ENCODE data around the gene TRIM25.

Gene TRIM25

GRCh38 chr17:56913867-56914580 is at the start of gene TRIM25 (continued):
- TF ChIP-seq ZBTB6 (tag by site-specific recombination; IDR thresholded peaks at IDR 0.05) (peak; percentile 14; the same call in 1 of the 2 replicates), ZBTB8A (tag by site-specific recombination; IDR thresholded peaks at IDR 0.05) (peak; percentile 93), REST (tag by site-specific recombination; IDR thresholded peaks at IDR 0.05) (no peak; the same call in 1 of the 2 replicates)

GRCh38 chr17:56960596-56961538 is 47.0 kb upstream of the TRIM25 start, which contains the start of gene COIL:
Gene COIL (minus strand): TSS chr17:56961050. CDS start chr17:56961019, 31 bp downstream.
- H3K9me3 ChIP-seq (ENCODE audit: control insufficient read depth, insufficient read depth, low read depth, low read length): no peaks in the 10 kb centered on the region
- ChIA-PET CTCF (interaction anchor here (0.5 to 1.0 kb wide), 10 partner anchors 9 to 389 kb away, joined by 3 to 5 read pairs (median 4); partner anchors contain the start of gene AKAP1), POLR2A (interaction anchor here (0.6 kb wide), 1 partner anchor 42 kb away, joined by 5 read pairs; no protein-coding TSS in a partner anchor)
- H3K4me1 ChIP-seq (ENCODE audit: control insufficient read depth, insufficient read depth, low read length): no peaks in the 10 kb centered on the region
- H3K36me3 ChIP-seq (ENCODE audit: control insufficient read depth in 2 of 2, insufficient read depth in 1 of 2, low read length in 2 of 2): peaks cover 0 to 5% of the 10 kb centered on the region in 2 experiments; a peak in 2 of 3 replicates
- peak within 1 kb of the TSS; percentile 81 for H3K4me3 ChIP-seq (ENCODE audit: low read depth, low read length)
- H3K27ac ChIP-seq (ENCODE audit: extremely low read depth, low read depth, low read length): peak within 1 kb of the TSS; percentile 96
- TF ChIP-seq GFI1B (tag by site-specific recombination; IDR thresholded peaks at IDR 0.05): no peak
- peak; percentile 66; the same call in 1 of the 2 replicates for TF ChIP-seq ZNF777 (tag by site-specific recombination; IDR thresholded peaks at IDR 0.05; ENCODE audit: borderline replicate concordance)
- peak; percentile 70 for TF ChIP-seq ZNF76 (tag by site-specific recombination; IDR thresholded peaks at IDR 0.05; ENCODE audit: borderline replicate concordance, low read depth)
- peak; percentile 99 for TF ChIP-seq ZEB2 (tag by site-specific recombination; IDR thresholded peaks at IDR 0.05)
- no peak for TF ChIP-seq ZNF521 (tag by site-specific recombination; IDR thresholded peaks at IDR 0.05)
- 0 out of 2 replicates have a peak, but pooled peaks have one; percentile 71 for TF ChIP-seq ZNF2 (tag by site-specific recombination; IDR thresholded peaks at IDR 0.05)
- no peak for TF ChIP-seq RBAK (tag by site-specific recombination; IDR thresholded peaks at IDR 0.05)
- no peak for TF ChIP-seq TCF7L2 (IDR thresholded peaks at IDR 0.05; ENCODE audit: borderline replicate concordance, low read depth, low read length)
- TF ChIP-seq ZNF366 (tag by site-specific recombination; conservative IDR thresholded peaks at IDR 0.05): no peak
- TF ChIP-seq PRDM4 (tag by site-specific recombination; IDR thresholded peaks at IDR 0.05): peak; percentile 26; the same call in 1 of the 2 replicates
- peak; percentile 54; the same call in 1 of the 2 replicates for TF ChIP-seq ZBTB10 (tag by site-specific recombination; IDR thresholded peaks at IDR 0.05)
- peak; percentile 61 for TF ChIP-seq ZNF24 (tag by site-specific recombination; IDR thresholded peaks at IDR 0.05)
- TF ChIP-seq ZNF114 (tag by site-specific recombination; IDR thresholded peaks at IDR 0.05): no peak
- no peak for TF ChIP-seq ZNF768 (tag by site-specific recombination; IDR thresholded peaks at IDR 0.05)
- TF ChIP-seq ZNF530 (tag by site-specific recombination; IDR thresholded peaks at IDR 0.05; ENCODE audit: low read depth): no peak
- peak; percentile 72 for TF ChIP-seq SP7 (tag by site-specific recombination; IDR thresholded peaks at IDR 0.05)
- TF ChIP-seq ZNF221 (tag by site-specific recombination; IDR thresholded peaks at IDR 0.05; ENCODE audit: borderline replicate concordance): no peak
- peak; percentile 37; the same call in 1 of the 2 replicates for TF ChIP-seq ZBTB20 (tag by site-specific recombination; IDR thresholded peaks at IDR 0.05)
- no peak for TF ChIP-seq ZNF416 (tag by site-specific recombination; IDR thresholded peaks at IDR 0.05)
- TF ChIP-seq OSR2 (tag by site-specific recombination; IDR thresholded peaks at IDR 0.05): peak; percentile 87
- no peak for TF ChIP-seq ZNF354C (tag by site-specific recombination; IDR thresholded peaks at IDR 0.05; ENCODE audit: borderline replicate concordance, low read depth)
